GM23248 (cell line): ENCODE data around the gene AIF1.

ENCODE experiments used
- EZH2 ChIP-seq: fragments of 200-600 bp; sonication (generic); IDR thresholded peaks from 2 replicates; pipeline ENCODE4 v1.6.1; 2018; ENCODE audit warnings: antibody characterized with exemption, mild to moderate bottlenecking; ENCODE audit not compliant: insufficient read depth, poor library complexity, severe bottlenecking
- EZH2phosphoT487 ChIP-seq: fragments of 200-600 bp; sonication (generic); IDR thresholded peaks from 2 replicates; pipeline ENCODE4 v1.6.1; 2018; ENCODE audit warnings: antibody characterized with exemption, moderate library complexity, mild to moderate bottlenecking, low read depth; ENCODE audit not compliant: insufficient read depth

- TF ChIP-seq EZH2, result no peak
- no peak for TF ChIP-seq EZH2phosphoT487
Observed at GRCh38 chr6:31636698-31637596, 21.9 kb downstream of the AIF1 start.
